GM11168 (cell line): Measurements from ENCODE around the gene E2F7.

Experiments used
- in situ Hi-C: fragments of 300-500 bp; cut with MboI; formaldehyde crosslinking; loops from one replicate; pipeline ENCODE4 v1.12.0; 2022; ENCODE audit warnings: low sequenced_read_pairs; ENCODE audit not compliant: unreplicated experiment

Gene E2F7

DNA sequence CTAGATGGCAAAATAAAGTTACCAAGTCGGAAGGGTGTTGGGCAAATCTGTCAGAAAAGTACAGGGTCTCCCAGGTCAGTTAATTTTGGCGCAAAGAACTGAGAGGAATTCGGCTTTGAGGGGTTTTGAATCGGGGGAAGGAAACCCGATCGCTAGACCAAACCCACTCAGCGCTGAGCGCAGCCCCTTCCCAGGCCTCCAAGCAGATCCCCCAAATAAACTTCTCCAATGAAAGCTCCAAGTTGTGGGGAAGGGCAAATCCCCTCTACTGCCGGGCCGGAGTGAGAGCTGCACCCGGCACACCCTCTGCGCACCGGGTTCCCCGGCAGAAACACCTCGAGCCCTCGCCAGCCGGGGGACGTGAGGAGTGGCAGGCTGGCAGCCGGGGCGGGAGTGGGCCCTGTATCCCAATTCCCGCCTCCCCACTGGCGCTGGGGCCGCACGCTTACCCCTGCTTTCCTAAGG lies 441 bp downstream of the E2F7 start:
- in situ Hi-C loops = no loop called here

GRCh38 chr12:77062846-77063461 lies 2.4 kb downstream of the E2F7 start:
- in situ Hi-C loops = no loop called here

DNA sequence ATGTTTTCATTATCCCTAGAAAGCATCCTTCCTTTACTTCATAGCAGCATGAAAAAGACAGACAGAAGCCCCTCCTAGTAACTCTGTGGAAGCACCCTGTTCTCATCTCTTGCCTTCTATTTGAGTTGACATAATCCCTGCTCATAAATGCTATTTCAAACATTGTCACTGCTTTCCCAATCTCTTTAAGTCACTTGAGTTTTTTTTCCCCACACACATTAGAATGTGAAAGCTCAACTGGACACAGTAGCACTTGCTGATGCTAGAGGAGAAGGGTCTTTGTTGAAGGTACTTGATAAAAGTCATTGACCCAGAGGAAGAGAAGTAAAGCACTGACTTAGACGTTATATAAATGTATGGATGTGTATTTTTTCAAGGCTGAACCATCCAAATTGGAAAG lies 3.0 kb downstream of the E2F7 start:
- in situ Hi-C loops = no loop called here

GRCh38 chr12:77060883-77061240 lies 4.5 kb downstream of the E2F7 start:
- in situ Hi-C loops = no loop called here

DNA sequence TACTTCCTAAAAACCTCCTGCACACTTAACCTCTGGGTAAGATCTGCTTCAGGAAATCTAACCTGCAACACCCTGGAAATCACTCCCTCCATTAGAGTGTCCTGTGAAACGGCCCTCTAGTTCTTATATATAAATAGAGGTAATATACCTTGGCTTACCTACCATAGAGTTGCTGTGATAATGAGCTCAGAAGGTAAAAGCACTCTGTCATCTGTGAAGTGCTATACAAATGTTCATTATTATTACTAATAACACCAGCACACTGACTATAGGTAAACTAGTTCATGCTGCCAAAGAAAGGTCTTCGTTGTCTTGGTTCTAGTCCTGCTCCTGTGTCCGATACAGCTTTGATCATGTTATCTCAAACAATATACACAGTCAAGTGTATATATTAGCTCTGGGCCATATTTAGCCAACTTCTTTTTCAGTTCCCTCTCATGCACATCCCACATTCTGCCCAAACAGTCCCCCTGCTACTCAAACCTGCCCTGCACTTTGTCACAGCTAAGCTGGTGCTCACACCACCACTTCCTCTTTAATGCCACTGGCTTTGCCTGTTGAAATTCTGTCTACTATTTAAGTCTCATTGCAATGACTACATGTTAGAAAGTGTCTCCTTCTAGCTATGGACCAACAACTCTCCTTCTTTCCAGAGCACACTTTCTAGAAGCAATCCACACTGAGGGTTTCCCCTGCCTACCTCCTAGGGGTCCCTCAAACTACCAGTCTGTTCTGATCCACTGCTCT lies 5.1 kb downstream of the E2F7 start:
- in situ Hi-C loops = no loop called here

DNA sequence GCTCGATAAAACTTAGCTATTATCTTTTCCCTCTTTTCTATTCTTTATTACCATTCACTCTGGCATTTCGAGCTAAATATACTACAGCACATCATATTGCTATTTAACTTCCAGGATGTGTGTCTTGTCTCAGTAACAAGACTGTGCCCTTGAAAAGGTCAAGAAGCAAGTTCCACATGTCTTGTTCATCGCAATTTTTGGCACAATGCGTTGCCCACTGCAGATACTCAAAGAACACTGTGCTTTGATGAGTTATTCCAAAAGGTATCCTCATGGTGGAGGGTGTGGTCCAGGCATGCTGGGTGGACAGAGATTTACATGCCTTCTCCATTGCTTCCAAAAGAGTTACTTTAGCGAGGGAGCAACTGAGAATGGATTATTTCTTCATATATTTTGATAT lies 6.6 kb downstream of the E2F7 start:
- in situ Hi-C loops = no loop called here

DNA sequence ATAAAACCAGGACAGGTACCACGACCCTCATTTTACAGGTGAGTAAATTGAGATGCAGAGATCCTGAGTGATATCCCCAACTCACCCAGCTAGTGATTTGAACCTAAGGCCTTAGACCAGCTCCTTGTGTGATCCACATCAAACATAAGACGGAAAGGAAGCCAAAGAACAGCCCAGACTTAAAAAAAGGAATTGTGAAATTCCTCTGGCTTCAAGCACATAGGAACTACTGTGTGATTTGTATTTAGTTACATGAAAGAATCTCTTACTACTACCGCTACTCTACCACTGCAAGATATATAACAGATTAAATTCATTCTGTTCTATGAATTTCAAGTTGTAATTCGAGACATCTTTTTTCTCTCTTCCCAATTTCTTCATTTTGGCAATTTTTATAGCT lies 10.5 kb downstream of the E2F7 start:
- in situ Hi-C loops = no loop called here

DNA sequence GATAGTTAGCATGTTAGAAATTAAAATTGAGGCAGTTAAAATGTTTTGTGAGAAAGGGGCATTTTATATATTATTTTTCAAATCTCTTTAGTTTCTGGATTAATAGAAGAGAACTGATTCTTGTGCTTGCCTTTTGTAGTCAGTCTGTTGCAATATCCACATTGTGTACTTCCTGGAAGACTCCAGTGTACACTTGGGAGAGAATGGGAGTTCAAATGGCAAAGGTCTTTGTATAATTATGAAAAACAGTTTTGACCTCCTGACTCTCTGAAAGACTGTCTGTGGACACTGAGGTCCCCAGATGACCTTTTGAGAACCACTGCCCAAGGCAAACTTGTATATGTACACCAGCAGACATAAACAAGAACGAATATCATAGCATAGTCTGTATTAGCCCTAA lies 12.1 kb downstream of the E2F7 start:
- in situ Hi-C loops = no loop called here

GRCh38 chr12:77049767-77050353 lies 15.5 kb downstream of the E2F7 start:
- in situ Hi-C loops = no loop called here

DNA sequence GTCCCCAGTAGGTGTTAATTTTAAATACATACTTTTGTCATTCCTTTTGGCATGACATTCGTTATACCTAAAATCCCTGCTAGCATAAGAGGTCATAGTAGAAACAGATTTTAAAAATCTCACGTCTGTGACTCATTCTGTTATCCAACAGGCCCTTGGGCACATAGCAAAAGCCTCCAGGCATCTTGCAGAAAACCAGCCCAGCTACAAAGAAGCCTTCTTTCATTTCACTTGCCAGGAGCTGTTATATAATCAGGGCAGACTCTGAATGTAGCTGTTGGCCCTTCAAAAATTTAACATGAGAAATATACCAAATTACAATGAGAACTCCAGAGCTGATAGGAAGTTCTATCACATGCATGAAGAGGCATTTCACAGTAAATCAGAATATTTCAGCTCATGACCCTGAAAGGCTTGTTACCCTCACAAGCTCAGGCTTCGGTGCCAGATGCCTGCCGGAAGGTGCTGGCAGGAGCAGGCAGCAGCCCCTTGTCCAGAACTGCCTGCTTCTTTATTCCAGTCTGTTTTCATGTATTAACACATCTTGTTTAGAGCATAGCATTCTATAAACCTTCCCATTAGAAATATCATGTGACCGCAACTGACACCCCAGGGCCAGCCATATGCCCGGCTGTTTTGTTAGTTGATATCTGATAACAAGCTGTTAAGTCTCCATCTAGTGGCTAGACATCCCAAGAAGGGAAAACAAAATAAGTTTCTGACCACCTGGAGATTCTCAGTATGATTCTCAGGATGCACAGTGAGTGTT lies 17.8 kb downstream of the E2F7 start:
- in situ Hi-C loops = no loop called here

DNA sequence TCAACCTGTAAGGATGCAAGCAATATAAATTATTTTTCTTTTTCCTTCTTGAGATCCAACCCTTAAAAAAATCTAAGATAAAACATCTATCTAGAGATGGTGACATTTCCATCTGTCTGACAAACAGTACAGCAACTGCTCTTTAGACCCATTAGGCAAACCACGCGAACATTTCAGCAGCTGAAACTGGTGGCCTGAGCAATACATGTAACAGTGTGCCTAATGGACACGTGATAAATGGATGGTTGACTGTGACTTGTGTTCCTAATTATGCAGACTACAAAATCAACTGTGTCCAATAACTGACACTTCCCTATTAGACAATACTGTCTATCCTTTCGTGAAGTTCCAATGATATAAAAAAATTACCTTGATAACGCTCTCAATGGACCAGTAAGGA lies 18.9 kb downstream of the E2F7 start:
- in situ Hi-C loops = no loop called here

- in situ Hi-C loops = no loop called here
Observed at GRCh38 chr12:77045183-77045582, 20.2 kb downstream of the E2F7 start.

DNA sequence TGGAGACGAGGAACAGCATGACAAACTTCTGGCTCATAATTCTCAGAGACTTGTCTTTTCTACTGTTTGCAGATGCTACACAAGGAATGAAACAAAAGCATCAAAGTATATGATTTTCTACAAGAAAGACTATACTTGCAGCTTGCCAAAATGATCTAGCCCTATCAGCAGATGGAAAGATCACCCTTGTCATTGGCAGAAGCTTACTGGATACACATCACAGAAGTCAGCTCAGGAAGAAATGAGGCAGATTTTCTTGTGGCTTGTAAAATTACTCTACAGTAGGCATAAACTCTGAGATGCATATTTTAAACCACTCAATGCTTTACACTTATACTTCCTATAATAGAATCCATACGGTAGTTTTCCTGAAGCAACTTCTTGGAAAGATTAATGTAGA lies 20.6 kb downstream of the E2F7 start:
- in situ Hi-C loops = no loop called here

DNA sequence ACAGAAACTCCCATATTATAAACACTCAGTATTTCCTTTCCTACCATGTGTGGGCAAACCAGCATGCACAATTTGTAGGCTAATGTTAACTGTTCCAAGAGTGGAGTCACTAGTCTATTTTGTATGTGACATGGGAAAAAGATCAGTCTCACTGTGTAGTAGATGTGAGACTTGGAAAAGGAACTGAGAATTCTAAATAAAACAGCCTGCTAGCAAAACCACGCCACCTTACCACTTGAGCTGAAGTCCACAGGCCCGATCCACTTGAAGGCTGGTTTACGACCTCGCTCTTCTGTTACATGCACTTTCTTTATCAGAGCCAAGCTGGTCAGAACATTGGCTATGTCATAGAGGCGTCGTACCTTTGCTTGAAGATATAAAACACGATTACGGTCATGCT lies 22.5 kb downstream of the E2F7 start:
- in situ Hi-C loops = no loop called here

DNA sequence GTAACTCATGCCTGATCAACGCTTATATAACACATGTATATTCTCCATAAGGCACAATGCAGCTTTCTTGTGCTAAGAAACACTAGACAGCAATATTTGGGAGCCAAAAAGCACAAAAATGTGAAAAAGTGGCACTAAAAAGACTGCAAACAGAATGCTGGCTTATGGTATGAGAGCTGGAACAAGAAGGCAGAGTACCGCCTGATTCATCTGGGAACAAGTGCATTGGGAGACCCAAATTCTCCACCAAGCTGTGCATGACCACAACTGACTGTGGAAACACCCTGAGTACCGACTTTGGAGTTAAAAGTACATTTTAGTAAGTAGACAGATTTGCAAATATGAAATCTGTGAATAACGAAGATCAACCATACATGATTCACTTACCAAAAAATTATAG lies 25.1 kb downstream of the E2F7 start:
- in situ Hi-C loops = no loop called here

- in situ Hi-C loops = no loop called here
Observed at GRCh38 chr12:77035226-77035625, 30.1 kb downstream of the E2F7 start.

GRCh38 chr12:77033658-77034536 lies 31.5 kb downstream of the E2F7 start:
- in situ Hi-C loops = no loop called here

DNA sequence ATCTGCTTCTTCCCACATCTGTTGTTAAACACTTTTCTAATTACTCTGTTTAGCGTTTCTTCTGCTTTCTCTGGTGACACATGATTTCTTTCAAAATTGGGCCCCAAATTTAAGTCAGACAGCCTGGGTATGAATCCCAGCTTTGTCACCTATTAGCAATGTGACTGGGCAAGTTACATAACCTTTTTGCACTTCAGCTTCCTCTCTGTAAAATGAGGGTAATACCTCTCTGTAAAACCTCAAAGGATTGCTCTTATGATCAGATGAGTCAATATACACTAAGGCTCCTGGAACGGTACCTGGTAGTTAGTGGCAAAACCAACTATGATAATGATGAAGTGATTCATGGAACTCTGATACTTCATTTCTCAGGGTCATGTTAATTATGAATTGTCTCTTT lies 33.0 kb downstream of the E2F7 start:
- in situ Hi-C loops = no loop called here

- in situ Hi-C loops = no loop called here
Observed at GRCh38 chr12:77031745-77032144, 33.6 kb downstream of the E2F7 start.

DNA sequence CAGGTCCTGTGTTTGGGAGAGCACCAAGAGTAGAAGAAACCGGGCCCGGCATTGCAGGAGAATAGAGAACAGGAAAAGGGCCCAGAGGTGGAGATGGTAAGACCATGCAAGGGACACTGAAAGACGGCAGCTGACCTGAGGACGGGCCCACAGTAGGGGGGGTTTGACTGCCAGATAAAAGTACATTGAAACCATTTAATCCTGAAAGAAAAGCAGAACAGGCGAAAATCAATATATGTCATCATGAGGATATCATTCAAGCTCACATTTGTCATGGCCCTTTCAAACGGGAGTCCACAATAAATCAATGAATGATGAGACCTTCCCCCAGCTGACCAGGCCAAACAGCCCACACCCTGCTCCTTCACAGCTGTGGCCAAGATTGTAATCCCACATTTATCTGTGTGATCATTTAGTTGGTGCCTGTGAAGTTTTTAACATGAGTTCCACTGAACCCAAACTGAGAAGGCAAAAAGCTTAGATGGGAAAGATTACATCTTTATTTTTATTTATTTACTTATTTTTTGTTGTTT lies 39.5 kb downstream of the E2F7 start:
- in situ Hi-C loops = no loop called here
